Activated CD4-positive, alpha-beta T cell treated with anti-CD3 and anti-CD28 coated beads, Interleukin-2, amount 50 U/mL, for 4 hours (primary cell): ENCODE measurements around the gene HTR3D.
"Not testable (repeated sequence)": the region's sequence is repeated elsewhere in the genome, so short reads cannot be mapped to it uniquely, and the experiment has no call there.

ENCODE experiments used
- DNase-seq, 2 experiments: peaks; one replicate each; pipeline ENCODE4 v3.0.0-alpha.2; 2020

The HTR3D gene

DNA sequence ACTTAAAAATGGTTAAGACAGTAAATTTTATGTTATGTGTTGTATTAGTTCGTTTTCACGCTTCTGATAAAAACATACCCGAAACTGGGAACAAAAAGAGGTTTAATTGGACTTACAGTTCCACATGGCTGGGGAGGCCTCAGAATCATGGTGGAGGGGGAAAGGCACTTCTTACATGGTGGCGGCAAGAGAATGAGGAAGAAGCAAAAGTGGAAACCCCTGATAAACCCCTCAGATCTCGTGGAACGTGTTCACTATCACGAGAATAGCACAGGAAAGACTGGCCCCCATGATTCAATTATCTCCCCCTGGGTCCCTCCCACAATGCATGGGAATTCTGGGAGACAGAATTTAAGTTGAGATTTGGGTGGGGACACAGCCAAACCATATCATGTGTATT, 39.6 kb downstream of the HTR3D start:
- not testable (repeated sequence) for DNase-seq

DNA sequence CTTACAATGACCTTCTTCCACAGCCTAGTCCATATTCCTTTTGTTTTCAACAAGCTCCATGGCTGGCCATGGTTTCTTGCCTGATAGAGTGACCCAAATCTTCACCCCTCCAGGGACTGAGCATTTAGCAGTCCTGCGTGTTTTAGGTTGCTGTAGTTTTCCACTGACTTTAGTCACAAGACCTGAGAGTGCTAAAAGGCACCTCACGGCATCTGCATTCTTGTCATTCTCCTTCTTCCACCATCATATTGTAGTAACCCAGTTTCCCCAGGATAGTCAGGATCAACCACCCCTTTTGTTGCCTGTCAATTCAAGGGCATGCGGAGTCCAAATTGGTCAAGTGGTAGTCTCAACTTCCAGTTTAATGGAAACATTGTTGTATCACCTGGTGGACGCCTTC, 42.1 kb downstream of the HTR3D start:
- no peak for DNase-seq

DNA sequence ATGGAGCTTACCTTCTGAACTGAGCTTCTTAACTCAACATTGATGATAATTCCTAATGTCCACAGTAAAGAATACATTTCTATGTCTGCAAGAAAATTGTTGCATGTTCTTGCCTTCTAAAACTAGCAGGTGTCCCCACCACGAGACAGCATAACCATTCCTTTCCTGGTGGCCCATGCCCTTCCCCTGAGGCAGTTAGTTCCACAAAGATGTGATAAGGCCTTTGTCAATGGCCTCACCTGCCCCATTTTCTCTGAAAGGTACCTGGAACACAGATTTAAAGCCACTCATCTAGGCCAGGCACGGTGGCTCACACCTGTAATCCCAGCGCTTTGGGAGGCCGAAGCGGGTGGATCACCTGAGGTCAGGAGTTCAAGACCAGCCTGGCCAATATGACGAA, 44.4 kb downstream of the HTR3D start:
- no peak for DNase-seq

DNA sequence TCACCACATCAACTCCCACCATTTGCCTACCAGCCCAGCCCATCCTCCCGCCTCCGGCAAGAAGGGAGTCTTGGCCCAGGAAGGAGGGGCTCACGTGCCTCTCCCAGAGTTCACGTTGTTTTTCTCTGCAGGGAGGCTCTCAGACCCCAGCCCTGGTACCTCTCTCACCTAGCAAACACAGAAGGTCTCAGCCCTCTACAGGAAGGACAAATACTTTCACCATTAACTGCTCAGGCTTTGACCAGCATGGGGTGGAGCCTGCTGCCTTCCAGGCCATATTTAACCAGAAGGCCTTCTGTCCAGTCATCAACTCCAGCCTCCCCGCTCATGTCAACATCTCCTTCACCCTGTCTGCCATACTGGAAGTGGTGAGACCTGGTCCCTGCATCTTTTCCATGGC, 46.3 kb downstream of the HTR3D start:
- no peak for DNase-seq

DNA sequence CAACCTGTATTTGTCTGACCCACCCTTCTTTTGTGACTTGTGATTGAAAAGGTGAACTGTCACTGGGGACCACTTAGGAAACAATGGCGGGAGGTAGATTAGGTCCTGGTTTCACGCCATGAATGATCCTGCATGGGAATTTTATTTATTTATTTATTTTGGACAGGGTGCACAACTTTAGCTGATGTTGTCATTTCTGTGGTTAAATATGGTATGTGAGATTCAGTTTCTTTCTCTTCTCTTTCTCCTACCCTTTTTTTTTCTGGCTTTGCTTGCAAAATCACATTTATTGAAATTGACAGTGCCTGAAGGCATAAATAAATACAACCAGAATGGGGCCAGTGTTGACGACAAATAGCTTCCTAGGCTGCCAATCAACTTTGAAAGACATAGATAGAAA, 47.3 kb downstream of the HTR3D start:
- DNase-seq: no peak

DNA sequence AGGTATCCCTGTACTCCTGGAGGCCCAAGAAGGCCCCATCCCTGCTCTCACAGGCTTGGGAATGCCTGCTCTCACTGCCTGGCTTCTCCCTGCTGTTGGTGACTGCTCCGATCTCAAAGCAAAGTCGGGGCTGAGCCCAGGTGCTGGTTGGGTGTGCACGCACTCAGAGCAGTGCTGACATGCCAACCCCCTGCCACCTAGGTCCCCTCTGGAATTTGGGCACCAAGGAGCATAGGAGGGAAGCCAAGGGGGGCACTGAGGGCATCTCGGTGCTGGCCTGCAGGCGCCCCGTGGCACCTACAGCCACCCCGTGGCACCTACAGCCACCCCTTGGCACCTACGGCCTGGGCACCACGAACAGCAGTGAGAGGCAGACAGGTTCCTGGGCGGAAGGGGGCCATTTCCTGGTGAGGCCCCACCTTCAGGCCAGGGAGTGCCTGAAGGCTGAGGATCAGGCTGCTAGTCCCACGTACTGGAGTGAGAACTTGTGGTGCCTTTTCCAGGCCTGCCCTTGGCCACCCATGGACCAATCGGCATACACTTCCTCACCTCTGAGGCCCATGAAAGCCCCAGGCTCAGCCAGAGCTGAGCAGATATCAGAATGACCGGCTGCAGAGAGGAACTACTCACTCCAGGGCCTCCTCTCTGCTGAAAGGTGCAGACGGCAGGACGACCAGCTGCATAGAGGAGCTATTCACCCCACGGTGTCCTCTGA, 49.7 kb downstream of the HTR3D start:
- DNase-seq: no peak

DNA sequence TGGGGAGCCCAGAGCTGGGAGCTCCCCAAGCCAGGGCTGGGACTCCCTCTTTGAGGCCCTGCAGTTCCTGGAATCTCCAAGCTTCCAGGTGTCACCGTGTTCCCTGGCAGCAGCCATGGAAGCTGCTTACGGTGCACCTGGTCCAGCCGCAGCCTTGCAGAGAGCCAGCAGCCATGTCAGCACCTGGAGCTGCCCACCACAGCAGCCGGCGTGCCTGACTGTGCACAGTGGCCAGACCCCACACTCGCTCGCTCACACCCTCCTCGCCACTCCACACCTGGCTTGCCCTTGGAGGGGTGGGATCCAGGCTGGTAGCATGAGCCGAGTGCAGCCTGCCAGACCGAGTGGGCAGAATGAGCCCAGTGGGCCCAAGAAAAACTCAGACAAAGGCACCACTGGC, 50.5 kb downstream of the HTR3D start:
- no peak for DNase-seq

DNA sequence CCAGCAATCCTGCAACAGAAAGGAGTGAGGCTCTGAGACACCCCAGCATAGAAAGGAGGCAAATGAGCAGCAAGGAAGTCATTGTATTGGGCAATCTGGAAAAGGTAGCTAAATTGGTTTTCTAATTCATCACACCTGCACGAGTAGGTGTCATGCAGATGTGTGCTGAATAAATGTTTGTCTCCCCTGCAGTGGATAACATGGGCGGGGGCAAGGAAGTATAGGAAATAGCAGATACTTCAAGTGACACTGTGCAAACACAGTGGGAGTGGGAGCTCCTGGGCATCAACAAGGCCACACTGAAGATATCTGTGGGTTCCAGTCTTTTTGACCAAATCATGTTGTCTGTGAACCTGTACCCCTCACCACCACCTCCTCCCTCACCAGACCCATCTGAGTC, 50.9 kb downstream of the HTR3D start:
- DNase-seq: no peak

DNA sequence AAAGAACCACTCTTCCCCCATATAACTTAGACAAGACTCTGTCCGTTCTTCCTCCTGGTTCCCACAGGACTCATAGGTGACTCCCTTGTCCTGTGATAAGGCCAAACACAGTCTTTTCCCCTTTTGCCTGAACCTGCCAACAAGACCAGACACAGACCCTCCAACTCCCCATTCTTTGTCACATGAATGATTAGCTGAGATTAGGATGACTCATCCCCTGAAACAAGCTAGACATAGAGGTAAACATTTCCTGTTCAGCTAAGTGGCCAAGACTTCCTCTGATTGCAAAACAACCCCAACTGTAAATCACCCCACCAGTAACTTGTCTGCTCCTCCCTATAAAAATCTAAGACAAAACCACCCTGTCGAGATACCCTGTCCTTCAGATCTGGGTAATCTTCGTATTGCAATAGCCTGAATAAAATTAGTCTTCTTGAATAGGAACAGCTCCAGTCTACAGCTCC, 53.9 kb downstream of the HTR3D start:
- no peak for DNase-seq
